Endothelial cell of umbilical vein (primary cell): ENCODE results near the gene CCNL2. TPM values are rescaled to one million over a fixed set of nuclear protein-coding genes. Genes with fewer than 3 reads are reported as not detected.

Experiments
- BruUV-seq: library from RNA; stranded (reverse); fragments of 400-500 nt; replicated peaks from 2 replicates; lab custom pipeline; 2021; lab: Mats Ljungman, UMichigan
- CTCF ChIA-PET: fragments of 300-600, 350-600 bp; sonication (Branson Sonifier 250); formaldehyde crosslinking; loops from one replicate; lab custom pipeline; 2021; ENCODE audit warnings: antibody characterized with exemption, inconsistent platforms; lab: Charles Lee
- POLR2A ChIA-PET: fragments of 300-600, 350-600 bp; sonication (Branson Sonifier 250); formaldehyde crosslinking; loops from one replicate; lab custom pipeline; 2021; ENCODE audit warnings: antibody characterized with exemption, inconsistent platforms; lab: Charles Lee
- DNase-seq: peaks from one replicate; pipeline ENCODE4 v3.0.0-alpha.2; 2011; ENCODE audit warnings: low read depth, low spot score
- FAIRE-seq: peaks from 2 replicates; lab custom pipeline; 2011; peaks lifted over from hg19 to GRCh38; lab: Jason Lieb, UNC
- H2AFZ ChIP-seq: 2 replicates; pipeline ENCODE4 v1.6.0; 2012; ENCODE audit warnings: low read depth, low read length, control low read depth, inconsistent platforms
- H3K27ac ChIP-seq: 2 replicates; pipeline ENCODE4 v1.5.1; 2011; ENCODE audit warnings: low read depth, mild to moderate bottlenecking, control low read depth, low read length, moderate library complexity; ENCODE audit not compliant: insufficient read depth
- H3K27me3 ChIP-seq, 2 experiments: 2 replicates each; pipeline versions ENCODE4 v1.6.0 to v1.6.1; 2011; ENCODE audit warnings: low read length in 2 of 2, mixed read lengths in 1 of 2; ENCODE audit not compliant: control insufficient read depth in 2 of 2, insufficient read depth in 2 of 2
- H3K36me3 ChIP-seq, 2 experiments: 2 replicates in 1 of 2; 3 replicates in 1 of 2; pipeline ENCODE4 v1.5.1; 2011; ENCODE audit warnings: low read length in 2 of 2, mild to moderate bottlenecking in 1 of 2, moderate library complexity in 1 of 2; ENCODE audit not compliant: control insufficient read depth in 2 of 2, insufficient read depth in 2 of 2; ENCODE audit errors: extremely low read depth in 1 of 2
- H3K4me1 ChIP-seq: 3 replicates; pipeline ENCODE4 v1.5.1; 2011; ENCODE audit warnings: mild to moderate bottlenecking, low read length; ENCODE audit not compliant: control insufficient read depth, insufficient read depth; ENCODE audit errors: extremely low read depth
- H3K4me2 ChIP-seq: 2 replicates; pipeline ENCODE4 v1.6.1; 2011; ENCODE audit warnings: low read length, control low read depth, mixed read lengths; ENCODE audit not compliant: insufficient read depth
- H3K4me3 ChIP-seq, 3 experiments: fragments of 200-600 bp in 1 of 3; sonication (generic), shearing (Covaris generic) in 1 of 3; replicated peaks in 1 of 3; 2 replicates each; pipeline ENCODE4 v1.5.1; 2011 to 2016; ENCODE audit warnings: control low read depth in 3 of 3, low read length in 3 of 3, mild to moderate bottlenecking in 2 of 3, inconsistent platforms in 1 of 3, low read depth in 1 of 3, moderate library complexity in 1 of 3; ENCODE audit not compliant: insufficient read depth in 1 of 3
- H3K79me2 ChIP-seq: 2 replicates; pipeline ENCODE4 v1.6.0; 2012; ENCODE audit warnings: low read length, inconsistent platforms; ENCODE audit not compliant: control insufficient read depth, insufficient read depth
- H3K9ac ChIP-seq: replicated peaks from 2 replicates; pipeline ENCODE3; 2011; ENCODE audit warnings: low read length, control low read depth; ENCODE audit not compliant: insufficient read depth; ENCODE audit errors: extremely low read depth
- H3K9me1 ChIP-seq: replicated peaks from 3 replicates; pipeline ENCODE4 v1.6.0; 2011; ENCODE audit warnings: mild to moderate bottlenecking, low read length; ENCODE audit not compliant: control insufficient read depth, insufficient read depth; ENCODE audit errors: extremely low read depth
- H3K9me3 ChIP-seq: replicated peaks from 2 replicates; pipeline ENCODE4 v1.5.1; 2012; ENCODE audit warnings: low read length, inconsistent platforms; ENCODE audit not compliant: control insufficient read depth, insufficient read depth
- H4K20me1 ChIP-seq: replicated peaks from 2 replicates; pipeline ENCODE3; 2011; ENCODE audit warnings: mild to moderate bottlenecking, low read length; ENCODE audit not compliant: control insufficient read depth, insufficient read depth; ENCODE audit errors: extremely low read depth
- CTCF ChIP-seq, 2 donors: IDR thresholded peaks; 1 replicate in 1 of 2; 2 replicates in 1 of 2; pipeline ENCODE4 v1.5.1; 2011; ENCODE audit warnings: low read length in 2 of 2, mild to moderate bottlenecking in 2 of 2, moderate library complexity in 2 of 2, control low read depth in 1 of 2, inconsistent platforms in 1 of 2, low read depth in 1 of 2; ENCODE audit not compliant: insufficient read depth in 1 of 2; ENCODE audit errors: extremely low read depth in 1 of 2
- EZH2 ChIP-seq: IDR thresholded peaks from 2 replicates; pipeline ENCODE4 v1.6.1; 2012; ENCODE audit warnings: borderline replicate concordance, low read depth, mild to moderate bottlenecking, moderate library complexity, low read length, inconsistent platforms; ENCODE audit not compliant: severe bottlenecking
- FOS ChIP-seq: IDR thresholded peaks from 2 replicates; pipeline ENCODE4 v1.6.1; 2011; ENCODE audit warnings: mild to moderate bottlenecking, low read length, moderate library complexity, borderline replicate concordance; ENCODE audit not compliant: insufficient read depth
- GATA2 ChIP-seq: IDR thresholded peaks from 2 replicates; pipeline ENCODE4 v1.7.0; 2011; ENCODE audit warnings: low read depth, mild to moderate bottlenecking, moderate library complexity, mixed read lengths, low read length; ENCODE audit not compliant: insufficient read length, insufficient read depth
- JUN ChIP-seq: IDR thresholded peaks from 2 replicates; pipeline ENCODE4 v1.6.1; 2011; ENCODE audit warnings: borderline replicate concordance, low read depth; ENCODE audit not compliant: insufficient read length, insufficient read depth
- MAX ChIP-seq: IDR thresholded peaks from 2 replicates; pipeline ENCODE4 v1.6.1; 2011; ENCODE audit not compliant: insufficient read depth, insufficient read length
- MYC ChIP-seq: IDR thresholded peaks from one replicate; pipeline ENCODE4 v1.6.1; 2011; ENCODE audit warnings: mild to moderate bottlenecking, low read depth, low read length
- POLR2A ChIP-seq: IDR thresholded peaks from 2 replicates; pipeline ENCODE4 v1.6.1; 2012; ENCODE audit warnings: low read depth, mild to moderate bottlenecking, control low read depth, low read length
- POLR2AphosphoS5 ChIP-seq: IDR thresholded peaks from 2 replicates; pipeline ENCODE4 v1.6.1; 2012; ENCODE audit warnings: low read depth, mild to moderate bottlenecking, control low read depth, low read length, moderate library complexity; ENCODE audit not compliant: insufficient read depth
- dilution Hi-C: fragments of 300-500 bp; cut with MboI; formaldehyde crosslinking; loops from one replicate; pipeline ENCODE4 v1.15.0; 2019; ENCODE audit warnings: low sequenced_read_pairs; ENCODE audit not compliant: extremely low pct_ligation_motif_present
- intact Hi-C: fragments of 100-400 bp; cut with micrococcal nuclease; formaldehyde crosslinking; loops from one replicate; pipeline ENCODE4 v1.10.0; 2022
- polyA plus RNA-seq, 4 experiments: library from polyadenylated mRNA; depleted of rRNA in 3 of 4; stranded (reverse) in 3 of 4; unstranded in 1 of 4; fragments of >200 nt; gene quantifications; 2 replicates each; pipeline versions ENCODE4 v1.2.1 to v1.2.3, GENCODE V29; 2011 to 2012; ENCODE audit warnings: missing spikeins in 1 of 4
- total RNA-seq: library from RNA; stranded (reverse); gene quantifications from 2 replicates; pipeline ENCODE4 v1.2.3, GENCODE V29; 2021

CCNL2 gene
- total and polyA plus RNA-seq, 2 donors (not counting 3 experiments of a cell fraction or from before 2014, with no cell fraction given), result 188 to 209 TPM

- Histone ChIP-seq H3K9ac (no peak overlapping the region), H3K4me3 (peak overlapping the region in 1 of 3 experiments; percentile 21), H4K20me1 (no peaks in the 10 kb centered on the region), H3K4me2 (no peak overlapping the region), H3K27ac (no peak overlapping the region), H3K4me1 (peaks cover 3% of the 10 kb centered on the region), H3K9me3 (no peaks in the 10 kb centered on the region), H2AFZ (peak overlapping the region; percentile 71), H3K9me1 (no peaks in the 10 kb centered on the region), H3K36me3 (no peaks in the 10 kb centered on the region), H3K79me2 (no peaks in the 10 kb centered on the region), H3K27me3 (no peaks in the 10 kb centered on the region)
- ChIA-PET CTCF (interaction anchor here (0.6 to 2.2 kb wide), 7 partner anchors 10 to 45 kb away, joined by 3 to 11 read pairs (median 5); partner anchors contain the start of genes AURKAIP1 and CCNL2), POLR2A (no interaction called here)
- dilution Hi-C loops (no loop called here), intact Hi-C loops (no loop called here)
- no peak for FAIRE-seq
- no TSS peak for BruUV-seq
- no peak for DNase-seq
- TF ChIP-seq EZH2 (peak; percentile 37), POLR2A (no peak)
These were observed 20.9 kb upstream of the CCNL2 start for GRCh38 chr1:1419813-1420653.

- CTCF ChIA-PET, result interaction anchor here (1.0 to 2.2 kb wide), 3 partner anchors 11 to 21 kb away, joined by 5 to 11 read pairs (median 5); no protein-coding TSS in a partner anchor
- Histone ChIP-seq H4K20me1 (no peaks in the 10 kb centered on the region), H3K79me2 (no peaks in the 10 kb centered on the region), H3K36me3 (no peaks in the 10 kb centered on the region), H3K27ac (no peak overlapping the region), H3K4me1 (peaks cover 3% of the 10 kb centered on the region), H3K4me3 (no peak overlapping the region), H3K9me1 (no peaks in the 10 kb centered on the region), H3K27me3 (no peaks in the 10 kb centered on the region), H2AFZ (peak overlapping the region; percentile 71), H3K4me2 (no peak overlapping the region), H3K9ac (no peak overlapping the region), H3K9me3 (no peaks in the 10 kb centered on the region)
- no peak for FAIRE-seq
- no peak for DNase-seq
- dilution Hi-C loops (no loop called here), intact Hi-C loops (no loop called here)
- no TSS peak for BruUV-seq
- TF ChIP-seq MAX (no peak), POLR2A (no peak), GATA2 (no peak), EZH2 (no peak), FOS (no peak), CTCF (IDR thresholded peaks at IDR 0.05; ENCODE audit: extremely low read depth in 1 of 2, insufficient read depth in 1 of 2, low read depth in 1 of 2, low read length in 2 of 2) (no peak), MYC (no peak), JUN (no peak), POLR2AphosphoS5 (no peak)
- POLR2A ChIA-PET, result no interaction called here
These were observed 20.3 kb upstream of the CCNL2 start for GRCh38 chr1:1419363-1419812.
